ENCODE measurements around the gene KIF11. TPM values are rescaled to one million over a fixed set of nuclear protein-coding genes. Genes with fewer than 3 reads are reported as not detected.

Gene KIF11
- total and polyA plus RNA-seq, 2 experiments from 2014 or later, result 7.1 to 19.9 TPM

DNA sequence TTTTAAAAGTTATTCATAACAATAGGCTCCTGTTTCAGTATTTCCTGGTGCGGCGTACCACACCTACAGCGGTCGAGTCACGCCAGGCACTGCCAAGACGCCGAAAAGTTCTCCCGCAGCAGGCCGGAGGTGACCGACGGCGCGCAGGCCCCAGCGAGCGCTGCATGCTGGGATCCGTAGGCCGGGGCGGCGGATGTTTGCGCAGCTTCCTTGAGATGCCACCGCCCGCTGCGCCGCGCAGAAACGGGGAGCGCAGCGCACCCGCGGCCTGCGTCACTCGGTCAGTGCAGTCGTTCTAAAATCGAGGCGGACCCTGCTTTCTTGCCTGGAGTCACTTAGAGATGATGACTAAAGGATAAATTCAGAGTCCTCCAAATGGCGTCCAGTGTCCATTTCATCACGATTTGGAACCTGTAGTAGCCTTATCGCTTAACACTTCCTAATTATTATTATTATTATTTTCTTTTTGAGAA lies 1.3 kb upstream of the KIF11 start:
- peaks cover 18% of the 10 kb centered on the region for H3K4me1 ChIP-seq (ENCODE audit: low read depth)
- no peaks in the 10 kb centered on the region for H3K27me3 ChIP-seq
- TF ChIP-seq, protein P1, sequence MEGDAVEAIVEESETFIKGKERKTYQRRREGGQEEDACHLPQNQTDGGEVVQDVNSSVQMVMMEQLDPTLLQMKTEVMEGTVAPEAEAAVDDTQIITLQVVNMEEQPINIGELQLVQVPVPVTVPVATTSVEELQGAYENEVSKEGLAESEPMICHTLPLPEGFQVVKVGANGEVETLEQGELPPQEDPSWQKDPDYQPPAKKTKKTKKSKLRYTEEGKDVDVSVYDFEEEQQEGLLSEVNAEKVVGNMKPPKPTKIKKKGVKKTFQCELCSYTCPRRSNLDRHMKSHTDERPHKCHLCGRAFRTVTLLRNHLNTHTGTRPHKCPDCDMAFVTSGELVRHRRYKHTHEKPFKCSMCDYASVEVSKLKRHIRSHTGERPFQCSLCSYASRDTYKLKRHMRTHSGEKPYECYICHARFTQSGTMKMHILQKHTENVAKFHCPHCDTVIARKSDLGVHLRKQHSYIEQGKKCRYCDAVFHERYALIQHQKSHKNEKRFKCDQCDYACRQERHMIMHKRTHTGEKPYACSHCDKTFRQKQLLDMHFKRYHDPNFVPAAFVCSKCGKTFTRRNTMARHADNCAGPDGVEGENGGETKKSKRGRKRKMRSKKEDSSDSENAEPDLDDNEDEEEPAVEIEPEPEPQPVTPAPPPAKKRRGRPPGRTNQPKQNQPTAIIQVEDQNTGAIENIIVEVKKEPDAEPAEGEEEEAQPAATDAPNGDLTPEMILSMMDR (IDR thresholded peaks at IDR 0.05; ENCODE audit: low read depth, low read length), result no peak
- peak overlapping the region; percentile 27 for H3K4me3 ChIP-seq
- peak; percentile 90 to 97 for DNase-seq (ENCODE audit: low read depth in 1 of 2, low spot score in 1 of 2)
- H3K27ac ChIP-seq, result peak overlapping the region; percentile 95
- H3K36me3 ChIP-seq, result no peaks in the 10 kb centered on the region
- no peaks in the 10 kb centered on the region for H3K9me3 ChIP-seq (ENCODE audit: low read depth)

DNA sequence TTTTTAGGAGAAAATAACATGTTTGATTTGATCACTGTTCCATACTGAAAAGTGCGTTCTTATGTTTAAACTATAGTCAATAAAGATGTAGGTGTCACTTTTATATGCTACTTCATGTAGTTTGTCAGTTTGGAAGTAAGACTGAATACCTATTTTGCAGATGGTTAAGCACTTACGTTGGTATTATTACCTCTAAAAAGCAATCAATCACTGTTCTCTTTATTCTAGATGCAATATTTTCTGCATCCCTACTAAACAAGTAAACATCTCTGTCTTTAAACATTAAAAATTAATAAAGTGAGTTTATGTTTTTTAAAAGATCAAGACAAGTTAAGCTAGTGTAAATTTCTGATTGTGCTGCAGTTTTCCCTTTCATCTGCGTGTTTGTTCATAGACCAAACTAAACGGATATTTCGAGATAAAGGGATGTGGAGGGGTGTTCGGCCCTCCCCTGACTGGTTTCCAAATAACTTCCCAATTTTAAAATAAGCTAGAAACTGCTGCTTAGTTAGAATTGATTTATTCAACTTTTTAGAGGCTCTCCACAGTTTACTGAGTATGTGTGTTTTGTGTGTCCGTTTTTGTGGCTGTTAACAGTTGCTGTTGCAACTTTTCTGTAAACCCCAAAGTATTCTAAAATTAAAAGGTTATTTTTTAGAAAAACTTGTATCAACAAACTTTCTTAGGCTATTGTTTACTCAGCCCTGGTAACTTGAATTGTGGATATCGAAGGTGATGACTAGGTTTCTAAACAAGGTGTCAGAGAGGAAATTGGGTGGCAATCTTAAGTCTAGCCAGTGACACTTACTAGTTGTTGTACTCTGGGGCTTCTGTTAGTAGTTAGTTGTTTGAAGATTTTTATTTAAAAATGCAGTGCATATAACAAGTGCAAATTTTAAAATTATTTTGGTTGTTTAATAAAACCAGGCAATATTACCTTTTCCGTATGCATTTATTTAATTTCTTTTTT lies 974 bp downstream of the KIF11 start:
- Histone ChIP-seq H3K4me3 (peak overlapping the region; percentile 93), H3K4me1 (ENCODE audit: low read depth) (peaks cover 18% of the 10 kb centered on the region), H3K27ac (peak overlapping the region; percentile 95), H3K9me3 (ENCODE audit: low read depth) (no peaks in the 10 kb centered on the region), H3K27me3 (no peaks in the 10 kb centered on the region), H3K36me3 (no peaks in the 10 kb centered on the region)
- no peak for DNase-seq (ENCODE audit: low read depth in 1 of 2, low spot score in 1 of 2)
- TF ChIP-seq, protein P1 (IDR thresholded peaks at IDR 0.05; ENCODE audit: low read depth, low read length), result no peak

DNA sequence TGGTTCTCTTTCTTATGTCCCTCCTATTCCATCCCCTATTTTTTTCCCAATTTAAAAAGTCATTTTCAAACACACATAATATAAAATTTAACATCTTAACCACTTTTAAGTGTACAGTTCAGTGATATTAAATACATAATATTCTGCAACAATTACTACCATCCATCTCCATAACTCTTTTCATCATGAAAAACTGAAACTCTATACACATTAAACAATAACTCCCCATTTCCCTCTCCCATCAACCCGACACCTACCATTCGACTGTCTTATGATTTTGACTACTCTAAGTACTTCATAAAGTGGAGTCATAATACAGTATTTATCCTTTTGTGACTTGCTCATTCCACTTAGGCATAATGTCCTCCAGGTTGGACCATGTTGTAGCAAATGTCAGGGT lies 2.6 kb downstream of the KIF11 start:
- Histone ChIP-seq H3K4me1 (ENCODE audit: low read depth) (peaks cover 16% of the 10 kb centered on the region), H3K4me3 (no peak overlapping the region), H3K9me3 (ENCODE audit: low read depth) (no peaks in the 10 kb centered on the region), H3K27me3 (no peaks in the 10 kb centered on the region), H3K36me3 (no peaks in the 10 kb centered on the region), H3K27ac (no peak overlapping the region)
- TF ChIP-seq, protein P1 (IDR thresholded peaks at IDR 0.05; ENCODE audit: low read depth, low read length), result no peak
- DNase-seq (ENCODE audit: low read depth in 1 of 2, low spot score in 1 of 2), result no peak

DNA sequence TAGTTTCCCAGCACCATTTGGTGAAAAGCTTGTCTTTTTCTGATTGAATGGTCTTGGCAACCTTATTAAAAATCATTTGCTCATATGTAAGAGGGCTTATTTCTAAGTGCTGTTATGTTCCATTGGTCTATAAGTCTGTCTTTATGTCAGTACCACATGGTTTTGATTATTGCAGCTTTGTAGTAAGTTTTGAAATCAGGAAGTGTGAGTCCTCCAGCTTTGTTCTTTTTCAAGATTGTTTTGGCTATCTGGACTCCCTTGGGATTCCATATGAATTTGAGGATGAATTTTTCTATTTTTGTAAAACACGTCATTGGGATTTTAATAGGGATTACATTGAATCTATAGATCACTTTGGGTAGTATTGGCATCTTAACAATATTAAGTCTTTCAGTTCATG lies 5.4 kb downstream of the KIF11 start:
- Histone ChIP-seq H3K27me3 (no peaks in the 10 kb centered on the region), H3K27ac (no peak overlapping the region), H3K4me1 (ENCODE audit: low read depth) (peaks cover 9% of the 10 kb centered on the region), H3K9me3 (ENCODE audit: low read depth) (no peaks in the 10 kb centered on the region), H3K36me3 (no peaks in the 10 kb centered on the region), H3K4me3 (no peak overlapping the region)
- TF ChIP-seq, protein P1 (IDR thresholded peaks at IDR 0.05; ENCODE audit: low read depth, low read length), result no peak
- peak in 1 of 2 donors; percentile 46 for DNase-seq (ENCODE audit: low read depth in 1 of 2, low spot score in 1 of 2)

DNA sequence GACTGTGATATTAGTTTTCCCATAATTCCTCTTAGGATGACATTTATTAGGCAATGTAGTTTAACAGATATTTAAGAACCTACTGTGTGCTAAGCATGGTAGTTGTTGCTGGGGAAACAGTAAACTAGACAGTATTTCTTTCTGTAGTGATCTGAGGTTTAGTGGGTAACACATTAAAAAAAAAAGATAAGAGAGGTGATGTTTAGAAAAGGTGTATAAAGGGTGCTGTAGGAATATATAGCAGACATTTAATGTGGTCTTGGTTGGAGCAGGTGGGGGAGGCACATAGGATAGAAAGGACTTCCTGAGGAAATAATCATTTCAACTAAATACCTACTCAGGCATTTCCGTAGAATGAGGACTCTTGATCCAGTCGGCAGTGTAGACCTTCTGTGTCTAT lies 11.9 kb downstream of the KIF11 start:
- Histone ChIP-seq H3K36me3 (peaks cover 9% of the 10 kb centered on the region), H3K9me3 (ENCODE audit: low read depth) (no peaks in the 10 kb centered on the region), H3K27ac (no peak overlapping the region), H3K27me3 (no peaks in the 10 kb centered on the region), H3K4me1 (ENCODE audit: low read depth) (no peaks in the 10 kb centered on the region), H3K4me3 (no peak overlapping the region)
- DNase-seq (ENCODE audit: low read depth in 1 of 2, low spot score in 1 of 2), result no peak
- TF ChIP-seq, protein P1 (IDR thresholded peaks at IDR 0.05; ENCODE audit: low read depth, low read length), result no peak

Data from cardiac muscle cell (in vitro differentiated cells and primary cell).